ENCODE results near the gene TMEM235.
"Not testable (repeated sequence)": the region's sequence is repeated elsewhere in the genome, so short reads cannot be mapped to it uniquely, and the experiment has no call there.

TMEM235 gene

DNA sequence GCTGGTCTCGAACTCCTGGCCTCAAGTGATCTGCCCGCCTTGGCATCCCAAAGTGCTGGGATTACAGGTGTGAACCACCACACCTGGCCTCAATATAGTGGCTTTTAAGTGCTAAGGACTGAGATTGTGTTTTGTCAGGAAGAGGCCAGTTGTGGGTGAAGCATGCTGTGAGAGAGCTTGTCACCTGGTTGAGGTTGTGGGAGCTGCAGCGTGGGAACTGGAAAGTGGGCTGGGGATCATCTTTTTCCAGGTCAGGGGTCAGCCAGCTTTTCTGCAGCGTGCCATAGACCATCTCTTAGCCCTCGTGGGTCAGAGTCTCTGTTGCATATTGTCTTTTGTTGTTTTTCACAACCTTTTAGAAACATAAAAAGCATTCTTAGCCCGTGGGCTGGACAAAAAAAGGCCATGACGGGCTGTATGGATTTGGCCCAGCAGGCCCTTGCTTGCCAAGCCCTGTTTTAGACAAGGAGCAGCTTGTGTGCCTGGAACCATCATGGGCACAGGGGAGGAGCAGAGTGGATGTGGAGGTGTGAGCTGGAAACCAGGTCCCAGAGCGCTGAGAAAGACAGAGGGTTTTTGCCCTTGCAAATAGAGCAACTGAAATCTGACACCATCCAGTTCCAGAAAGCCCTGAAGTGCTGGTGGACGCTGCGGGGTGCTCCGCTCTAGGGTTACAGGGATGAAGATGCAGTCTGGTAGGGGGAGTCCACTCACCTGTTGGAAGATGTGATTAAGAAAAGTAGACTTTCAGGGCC, 11.9 kb upstream of the TMEM235 start:
- no peak for DNase-seq

DNA sequence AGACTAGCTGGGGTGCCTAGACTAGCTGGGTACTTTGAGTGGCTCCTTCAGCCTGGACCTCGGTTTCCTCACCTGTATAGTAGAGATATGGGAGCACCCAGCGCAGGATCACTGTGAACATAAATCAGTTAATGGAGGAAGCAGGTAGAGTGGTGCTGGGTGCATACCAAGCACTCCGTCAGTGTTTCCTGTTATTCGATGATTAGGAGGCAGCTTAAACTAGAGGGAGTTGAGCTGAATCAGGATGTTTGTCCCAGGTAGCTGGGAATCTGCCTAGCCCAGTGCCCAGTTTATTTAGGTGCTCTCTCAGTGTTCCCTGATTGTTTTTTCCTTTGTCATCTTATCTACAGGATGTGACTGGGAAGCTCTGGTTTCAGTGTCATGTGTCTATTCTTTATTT, 8.4 kb upstream of the TMEM235 start:
- DNase-seq, result no peak

DNA sequence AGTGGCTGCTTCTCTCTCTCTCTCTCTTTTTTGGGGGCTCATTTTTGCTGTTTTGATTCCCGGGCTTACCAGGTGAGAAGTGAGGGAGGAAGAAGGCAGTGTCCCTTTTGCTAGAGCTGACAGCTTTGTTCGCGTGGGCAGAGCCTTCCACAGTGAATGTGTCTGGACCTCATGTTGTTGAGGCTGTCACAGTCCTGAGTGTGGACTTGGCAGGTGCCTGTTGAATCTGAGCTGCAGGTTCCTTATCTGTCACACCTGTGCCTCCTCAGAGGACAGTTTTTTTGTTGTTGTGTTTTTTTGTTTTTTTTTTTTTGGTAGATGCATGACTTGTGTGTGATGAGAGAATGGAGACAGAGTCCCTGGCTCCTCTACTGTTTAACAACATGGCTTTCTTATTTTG, 7.7 kb upstream of the TMEM235 start:
- DNase-seq, result no peak

DNA sequence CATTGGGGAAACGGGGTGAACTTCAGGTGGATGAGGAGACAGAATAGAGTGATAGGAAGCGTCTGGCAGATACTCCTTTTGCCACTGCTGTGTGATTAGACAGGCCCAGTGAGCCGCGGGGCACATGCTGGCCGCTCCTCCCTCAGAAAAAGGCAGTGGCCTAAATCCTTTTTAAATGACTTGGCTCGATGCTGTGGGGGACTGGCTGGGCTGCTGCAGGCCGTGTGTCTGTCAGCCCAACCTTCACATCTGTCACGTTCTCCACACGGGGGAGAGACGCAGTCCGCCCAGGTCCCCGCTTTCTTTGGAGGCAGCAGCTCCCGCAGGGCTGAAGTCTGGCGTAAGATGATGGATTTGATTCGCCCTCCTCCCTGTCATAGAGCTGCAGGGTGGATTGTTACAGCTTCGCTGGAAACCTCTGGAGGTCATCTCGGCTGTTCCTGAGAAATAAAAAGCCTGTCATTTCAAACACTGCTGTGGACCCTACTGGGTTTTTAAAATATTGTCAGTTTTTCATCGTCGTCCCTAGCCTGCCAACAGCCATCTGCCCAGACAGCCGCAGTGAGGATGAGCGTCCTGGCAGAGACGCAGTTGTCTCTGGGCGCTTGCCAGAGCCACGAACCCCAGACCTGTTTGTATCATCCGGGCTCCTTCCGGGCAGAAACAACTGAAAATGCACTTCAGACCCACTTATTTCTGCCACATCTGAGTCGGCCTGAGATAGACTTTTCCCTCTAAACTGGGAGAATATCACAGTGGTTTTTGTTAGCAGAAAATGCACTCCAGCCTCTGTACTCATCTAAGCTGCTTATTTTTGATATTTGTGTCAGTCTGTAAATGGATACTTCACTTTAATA, 7.0 kb upstream of the TMEM235 start:
- no peak for DNase-seq

DNA sequence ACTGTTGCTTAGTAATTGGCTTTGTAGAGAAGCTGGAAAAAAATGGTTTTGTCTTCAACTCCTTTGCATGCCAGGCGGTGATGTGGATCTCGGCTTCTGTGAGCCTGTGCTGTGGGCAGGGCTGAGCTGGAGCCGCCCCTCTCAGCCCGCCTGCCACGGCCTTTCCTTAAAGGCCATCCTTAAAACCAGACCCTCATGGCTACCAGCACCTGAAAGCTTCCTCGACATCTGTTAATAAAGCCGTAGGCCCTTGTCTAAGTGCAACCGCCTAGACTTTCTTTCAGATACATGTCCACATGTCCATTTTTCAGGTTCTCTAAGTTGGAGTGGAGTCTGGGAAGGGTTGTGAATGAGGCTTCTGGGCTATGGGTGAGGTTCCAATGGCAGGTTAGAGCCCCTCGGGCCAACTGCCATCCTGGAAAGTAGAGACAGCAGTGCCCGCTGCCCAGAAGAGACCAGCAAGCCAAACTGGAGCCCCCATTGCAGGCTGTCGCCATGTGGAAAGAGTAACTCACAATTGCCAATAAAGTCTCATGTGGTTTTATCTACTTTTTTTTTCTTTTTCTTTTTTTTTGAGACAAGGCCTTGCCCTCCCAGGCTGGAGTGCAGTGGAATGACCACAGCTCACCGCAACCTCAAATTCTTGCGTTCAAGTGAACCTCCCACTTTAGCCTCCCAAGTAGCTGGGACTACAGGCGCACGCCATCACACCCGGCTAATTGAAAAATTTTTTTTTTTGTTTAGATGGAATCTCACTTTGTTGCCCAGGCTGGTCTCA, 6.2 kb upstream of the TMEM235 start:
- DNase-seq, result no peak

DNA sequence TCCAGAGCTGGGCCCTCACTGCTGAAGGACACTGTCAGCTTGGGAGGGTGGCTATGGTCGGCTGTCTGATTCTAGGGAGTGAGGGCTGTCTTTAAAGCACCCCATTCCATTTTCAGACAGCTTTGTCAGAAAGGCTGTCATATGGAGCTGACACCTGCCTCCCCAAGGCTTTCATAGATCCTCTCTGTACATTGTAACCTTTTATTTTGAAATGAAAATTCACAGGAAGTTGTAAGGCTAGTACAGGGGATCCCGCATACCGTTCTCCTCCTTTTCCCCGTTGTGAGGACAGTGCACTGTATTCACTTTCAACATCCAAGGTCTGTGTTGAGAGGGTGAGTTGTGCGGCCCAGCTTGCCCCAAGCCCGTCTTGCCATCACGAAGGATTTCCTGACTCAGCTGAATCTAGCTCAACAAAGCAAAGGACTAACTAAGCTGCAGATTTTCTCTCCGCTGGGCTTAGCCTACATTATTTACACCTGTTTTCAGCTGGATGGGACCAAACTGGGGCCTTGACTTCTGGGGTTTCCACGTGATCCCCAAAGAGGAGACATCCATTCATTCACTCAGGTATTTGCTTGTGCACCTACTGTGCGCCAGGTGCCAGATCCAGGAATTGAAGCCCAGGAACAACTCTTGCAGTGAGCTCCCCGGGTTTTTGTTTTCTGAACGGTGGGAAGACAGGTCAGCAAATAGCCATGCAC, 5.2 kb upstream of the TMEM235 start:
- DNase-seq, result no peak

DNA sequence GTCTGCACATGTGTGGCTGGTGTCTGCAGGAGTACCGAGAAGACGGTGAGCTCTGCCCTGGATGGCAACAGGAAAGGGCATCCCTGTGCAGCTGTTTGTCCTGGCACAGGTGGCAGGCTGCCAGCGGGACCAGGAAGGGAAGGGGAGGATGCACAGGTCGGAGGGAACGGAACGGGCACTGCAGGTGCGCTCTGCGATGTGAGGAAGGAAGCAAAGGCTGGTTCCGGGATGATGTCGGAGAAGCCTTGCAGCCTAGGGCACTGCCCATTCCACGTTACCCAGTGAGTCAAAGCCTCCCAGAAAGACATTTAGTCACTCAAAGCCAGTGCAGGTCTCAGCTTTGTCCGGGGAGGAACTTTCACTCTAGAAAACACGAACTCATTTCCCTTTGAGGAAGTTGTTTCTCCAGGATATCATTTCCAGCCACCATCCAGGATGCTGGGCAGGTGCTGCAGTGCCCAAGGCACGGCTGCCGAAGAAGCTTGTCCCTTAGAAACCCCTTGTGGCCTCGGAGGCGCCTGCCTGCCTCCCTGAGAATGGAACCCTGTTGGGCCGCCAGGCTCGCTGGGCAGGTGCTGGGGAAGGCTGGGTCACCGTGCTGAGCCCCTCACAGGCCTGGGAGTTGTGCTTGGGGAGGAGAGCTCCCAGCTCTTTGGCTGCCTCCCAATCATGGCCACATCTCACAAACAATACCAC, 4.5 kb upstream of the TMEM235 start:
- DNase-seq, result peak; percentile 82

DNA sequence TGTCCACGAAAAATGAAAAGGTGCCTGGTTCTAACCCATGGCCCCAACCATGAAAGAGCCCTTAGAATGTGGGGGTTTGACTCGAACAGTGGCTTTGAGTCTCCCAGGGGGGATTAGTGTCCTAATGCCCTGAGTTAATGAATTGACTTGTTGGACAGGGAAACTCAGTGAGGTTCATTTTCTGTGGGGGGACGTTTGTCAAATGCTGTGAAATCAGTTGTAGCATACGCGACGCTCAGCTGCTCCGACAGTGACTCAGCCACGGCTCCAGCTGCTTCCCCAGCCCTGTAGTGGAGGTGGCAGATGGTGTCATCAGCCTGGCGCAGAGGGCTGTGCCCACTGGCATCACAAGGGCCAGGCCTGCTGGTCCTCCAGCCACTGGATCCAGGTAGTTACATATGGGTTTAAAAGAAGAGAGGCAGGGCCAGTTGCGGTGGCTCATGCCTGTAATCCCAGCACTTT, 3.9 kb upstream of the TMEM235 start:
- peak; percentile 63 for DNase-seq

DNA sequence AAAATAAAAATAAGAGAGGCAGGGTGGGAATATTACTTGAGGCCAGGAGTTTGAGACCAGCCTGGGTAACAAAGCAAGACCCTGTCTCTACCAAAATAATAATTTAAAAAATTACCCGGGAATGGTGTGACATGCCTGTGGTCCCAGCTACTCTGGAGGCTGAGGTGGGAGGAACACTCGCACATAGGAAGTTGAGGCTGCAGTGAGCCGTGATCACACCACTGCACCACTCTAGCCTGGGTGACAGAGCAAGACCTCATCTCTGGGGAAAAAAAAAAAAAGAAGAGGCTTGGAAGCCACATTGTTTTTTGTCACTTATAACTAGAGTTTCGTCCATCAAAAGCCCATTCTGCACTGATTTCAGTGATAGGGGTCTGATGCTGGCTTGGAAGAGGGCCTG, 3.3 kb upstream of the TMEM235 start:
- no peak for DNase-seq

DNA sequence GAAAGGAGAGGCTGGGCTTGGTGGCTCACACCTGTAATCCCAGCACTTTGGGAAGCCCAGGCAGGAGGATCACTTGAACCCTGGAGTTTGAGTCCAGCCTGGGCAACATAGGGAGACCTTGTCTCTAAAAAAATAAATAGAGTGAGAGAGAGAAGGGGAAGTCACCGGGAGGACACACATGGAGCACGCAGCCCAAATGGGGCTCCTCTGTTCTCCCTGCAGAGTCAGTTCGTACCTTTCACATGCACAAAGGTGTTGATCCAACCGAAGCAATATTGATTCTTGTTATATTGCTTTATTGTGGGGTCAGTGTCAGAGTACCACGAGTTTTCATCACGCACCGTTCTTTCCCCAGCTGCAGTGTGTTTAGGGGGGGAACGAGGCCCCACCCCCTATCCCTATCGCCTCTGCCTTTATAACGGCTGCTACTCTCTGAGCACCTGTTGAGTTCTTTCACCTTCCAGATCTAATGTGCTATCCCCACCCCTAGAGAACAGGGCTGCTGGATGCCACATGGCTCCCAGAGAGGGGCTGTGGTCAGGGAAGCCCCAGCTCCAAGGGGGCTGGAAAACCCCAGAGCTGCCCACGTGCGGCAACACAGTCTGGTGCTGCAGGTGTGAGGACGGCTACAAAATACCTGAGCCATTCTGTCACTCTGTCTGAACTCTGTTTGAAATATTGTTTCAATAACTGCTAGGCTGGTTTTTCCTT, 1.0 kb upstream of the TMEM235 start:
- DNase-seq, result no peak

DNA sequence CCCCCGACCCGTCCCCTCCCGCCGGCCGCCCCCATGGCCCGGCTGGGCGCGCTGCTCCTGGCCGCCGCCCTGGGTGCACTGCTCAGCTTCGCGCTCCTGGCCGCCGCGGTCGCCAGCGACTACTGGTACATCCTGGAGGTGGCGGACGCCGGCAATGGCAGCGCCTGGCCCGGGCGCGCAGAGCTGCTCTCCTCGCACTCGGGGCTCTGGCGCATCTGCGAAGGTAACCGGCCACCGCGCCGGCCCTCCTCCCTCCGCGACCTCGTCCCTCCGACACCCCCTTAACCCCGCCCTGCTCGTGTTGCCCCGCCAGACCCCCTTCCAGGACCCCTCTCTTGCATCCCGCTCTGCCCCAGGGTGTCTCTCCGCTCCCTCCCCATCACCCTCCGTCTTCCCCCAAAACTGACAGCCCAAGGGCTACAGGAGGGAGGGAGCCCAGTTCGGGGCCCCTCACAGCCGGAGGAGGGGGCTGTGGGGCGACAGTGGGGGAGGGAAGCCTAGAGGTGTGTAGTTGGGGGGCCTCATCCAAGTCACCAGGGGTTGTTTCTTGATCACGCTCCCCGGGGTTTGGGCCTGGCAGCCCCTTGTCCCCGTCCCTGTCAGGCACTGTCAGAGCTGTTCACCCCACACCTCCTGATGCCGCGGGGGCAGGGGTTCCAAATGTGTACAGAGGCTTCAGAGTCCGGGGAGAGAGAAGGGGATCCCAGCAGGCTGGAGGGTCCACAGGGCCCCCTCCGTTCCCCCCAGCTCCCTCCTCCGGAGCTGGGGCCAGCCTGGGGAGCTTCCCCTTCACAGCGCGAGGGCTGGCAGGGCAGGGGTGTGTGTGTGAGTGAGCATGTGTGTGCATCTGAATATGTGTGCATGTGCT, 794 bp downstream of the TMEM235 start:
- peak; percentile 65 for DNase-seq

DNA sequence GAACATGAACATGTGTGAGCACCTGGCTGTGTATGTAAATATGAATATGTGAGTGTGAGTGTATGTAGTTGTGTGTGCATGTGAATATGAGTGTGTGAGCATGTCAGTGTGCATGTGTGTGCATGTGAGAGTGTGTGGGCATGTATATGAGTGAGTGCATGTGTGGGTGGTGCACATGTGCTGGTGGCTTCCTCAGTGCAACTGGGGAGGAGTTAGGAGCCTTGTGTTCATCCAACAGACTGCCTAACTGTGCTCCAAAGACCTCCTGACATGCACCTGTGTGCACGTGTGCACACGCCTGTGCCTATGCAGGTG, 1.4 kb downstream of the TMEM235 start:
- DNase-seq, result no peak

DNA sequence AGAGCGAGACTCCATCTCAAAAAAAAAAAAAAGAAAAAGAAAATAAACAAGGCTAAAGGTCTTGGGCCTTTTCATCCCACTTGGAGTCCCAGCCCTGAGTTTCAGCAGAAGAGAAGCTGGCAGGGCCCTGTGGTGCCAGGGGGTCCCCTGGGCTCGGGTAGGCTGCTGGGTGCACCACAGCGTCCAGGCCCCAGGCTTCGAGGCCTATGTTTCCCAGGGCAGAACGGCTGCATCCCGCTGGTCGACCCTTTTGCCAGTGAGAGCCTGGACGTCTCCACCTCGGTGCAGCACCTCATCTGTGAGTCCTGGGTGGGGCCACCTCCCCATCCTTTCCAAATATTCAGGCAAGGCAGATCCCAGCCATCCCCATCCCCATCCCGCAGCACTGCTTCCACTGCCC, 2.2 kb downstream of the TMEM235 start:
- DNase-seq, result no peak

DNA sequence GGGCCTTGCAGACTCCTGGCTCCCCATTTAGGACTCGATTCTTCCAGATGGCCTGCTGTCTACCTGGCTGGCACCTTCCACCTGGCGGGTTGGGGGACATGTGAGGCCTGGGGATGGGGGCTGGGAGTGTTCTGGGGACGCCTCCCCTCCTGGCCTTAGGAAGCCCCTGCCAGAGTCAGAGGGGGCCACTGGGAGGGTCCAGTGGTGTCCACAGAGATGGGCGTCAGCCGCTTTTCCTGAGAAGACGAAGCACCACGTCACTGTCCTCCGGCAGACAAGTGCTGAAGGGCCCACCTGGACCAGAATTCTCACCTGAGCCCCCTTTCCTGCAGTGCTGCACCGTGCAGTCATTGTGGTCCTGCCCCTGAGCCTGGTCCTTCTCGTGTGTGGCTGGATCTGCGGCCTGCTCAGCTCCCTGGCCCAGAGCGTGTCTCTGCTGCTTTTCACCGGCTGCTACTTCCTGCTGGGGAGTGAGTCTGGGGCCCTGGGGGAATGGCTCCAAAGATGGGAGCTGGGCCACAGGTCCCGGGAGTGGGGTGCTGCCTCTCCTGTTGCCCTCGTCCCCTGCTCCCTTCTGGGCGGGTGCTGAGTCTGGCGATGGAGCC, 2.9 kb downstream of the TMEM235 start:
- no peak for DNase-seq

DNA sequence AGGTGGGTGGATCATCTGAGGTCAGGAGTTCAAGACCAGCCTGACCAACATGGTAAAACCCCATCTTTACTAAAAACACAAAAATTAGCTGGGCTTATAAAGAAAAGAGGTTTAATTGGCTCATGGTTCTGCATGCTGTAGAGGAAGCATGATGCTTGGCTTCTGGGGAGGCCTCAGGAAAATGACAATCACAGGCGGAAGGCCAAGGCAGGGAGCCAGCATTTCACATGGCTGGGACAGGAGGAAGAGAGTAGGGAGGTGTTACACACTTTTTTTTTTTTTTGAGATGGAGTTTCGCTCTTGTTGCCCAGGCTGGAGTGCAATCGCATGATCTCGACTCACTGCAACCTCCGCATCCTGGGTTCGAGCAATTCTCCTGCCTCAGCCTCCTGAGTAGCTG, 3.6 kb downstream of the TMEM235 start:
- DNase-seq, result not testable (repeated sequence)

DNA sequence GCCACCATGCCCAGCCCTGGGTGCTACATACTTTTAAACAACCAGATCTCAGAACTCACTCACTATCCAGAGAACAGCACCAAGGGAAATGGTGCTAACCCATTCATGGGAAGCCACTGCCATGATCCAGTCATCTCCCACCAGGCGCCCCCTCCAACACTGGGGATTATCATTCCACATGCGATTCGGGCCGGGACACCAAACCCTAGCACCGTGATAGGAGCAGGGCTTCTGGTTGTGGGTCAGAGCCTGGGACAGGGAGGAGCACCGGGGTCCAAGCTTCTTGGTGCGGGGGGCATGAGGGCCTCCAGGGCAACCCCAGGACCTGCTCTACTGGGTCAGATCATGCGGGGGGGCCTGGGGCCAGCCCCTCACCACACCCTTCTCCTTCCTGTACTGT, 4.5 kb downstream of the TMEM235 start:
- no peak for DNase-seq

DNA sequence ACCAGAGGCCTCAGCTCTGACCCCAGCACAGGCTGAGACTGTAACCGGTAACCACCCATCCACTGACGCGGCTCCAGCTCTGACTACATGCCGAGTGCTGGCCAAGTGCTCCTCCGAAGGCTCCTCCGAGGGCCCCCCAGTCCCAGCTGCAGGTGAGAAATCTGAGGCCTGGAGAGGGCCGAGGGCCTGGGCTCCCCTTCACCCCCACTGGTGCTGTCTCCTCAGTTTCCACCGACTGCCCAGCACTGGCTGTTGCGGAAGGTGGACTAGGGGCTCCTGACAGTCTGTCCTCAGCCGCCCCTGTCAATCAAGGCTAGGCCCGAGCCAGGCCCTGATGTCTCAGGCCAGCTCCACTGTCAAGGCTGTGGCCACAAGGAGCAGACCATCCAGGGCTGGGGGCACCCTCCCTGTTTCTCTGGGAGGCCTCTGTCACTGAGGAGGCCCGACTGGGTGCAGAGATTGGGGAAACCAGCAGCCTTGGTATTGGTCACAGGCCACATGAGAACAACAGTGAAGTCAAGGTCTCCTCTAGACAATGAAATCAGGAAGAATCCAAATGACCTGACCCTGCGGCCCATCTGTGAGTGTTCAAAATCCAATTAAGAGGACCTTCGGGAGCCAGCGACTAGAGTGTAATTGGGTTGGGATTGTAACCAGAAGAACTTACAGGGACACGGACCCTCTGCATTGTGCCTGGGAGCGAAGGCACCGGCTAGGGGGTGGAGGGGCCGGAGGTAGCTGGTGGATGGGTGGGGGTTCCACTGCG, 5.1 kb downstream of the TMEM235 start:
- DNase-seq, result no peak

DNA sequence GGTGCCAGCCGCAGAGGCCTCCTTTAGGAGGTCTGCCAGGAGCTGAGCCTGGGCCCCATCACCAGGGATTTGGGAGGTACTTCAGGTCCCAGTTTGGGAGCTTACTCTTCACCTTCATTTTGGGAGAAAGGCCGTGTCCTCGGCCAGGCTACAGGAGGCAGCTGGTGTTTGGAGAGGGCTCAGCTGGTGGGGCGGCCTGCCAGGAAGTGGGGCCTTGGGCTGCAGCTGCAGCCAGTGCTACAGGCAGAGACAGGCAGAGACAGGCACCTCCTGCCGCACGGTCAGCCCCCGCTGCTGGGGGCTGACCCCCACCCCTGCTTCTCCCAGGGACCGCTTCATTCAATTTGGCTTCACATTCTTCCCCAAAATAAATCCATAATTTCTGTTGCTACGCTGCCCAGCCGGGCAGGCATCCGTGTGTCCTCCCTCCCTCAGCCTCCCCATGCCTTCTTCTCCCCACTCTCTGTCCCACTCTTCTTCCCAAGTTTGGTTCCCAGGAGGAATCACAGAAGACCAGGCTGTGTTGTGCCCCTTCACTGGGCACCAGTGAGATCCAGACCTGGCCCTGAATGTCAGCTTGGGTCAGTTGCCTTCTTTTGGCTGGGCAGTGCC, 6.1 kb downstream of the TMEM235 start:
- DNase-seq, result no peak
